Renal cortex interstitium (tissue), 15 donors: Measurements from ENCODE around the gene TNFRSF19. TPM values are rescaled to one million over a fixed set of nuclear protein-coding genes. Genes with fewer than 3 reads are reported as not detected.
"Not testable (repeated sequence)": the region's sequence is repeated elsewhere in the genome, so short reads cannot be mapped to it uniquely, and the experiment has no call there.

Experiments
- DNase-seq, 11 donors: peaks; one replicate each; pipeline ENCODE4 v3.0.0-alpha.2; 2013; ENCODE audit warnings: low read depth in 9 of 11, low spot score in 4 of 11; ENCODE audit errors: extremely low read depth in 1 of 11
- long read RNA-seq, 16 experiments: transcript quantifications; one replicate each; lab custom pipeline, GENCODE V29; 2026
- polyA plus RNA-seq, 3 donors: library from polyadenylated mRNA; unstranded; fragments of 120-200 nt; gene quantifications; one replicate each; pipeline ENCODE4 v1.2.1, GENCODE V29; 2013; ENCODE audit not compliant: insufficient read length in 3 of 3

TNFRSF19 gene
- polyA plus RNA-seq: 10 to 100 TPM; 50.6 to 60.0 (median 54.1) TPM
- long read RNA-seq, donor 1: 0 reads
- long read RNA-seq, donor 2, full-length matches to known transcripts: 5 of 5 reads
- long read RNA-seq, donor 2, partial matches to known transcripts: 0 of 5 reads
- long read RNA-seq, donor 2, other reads (novel, unspliced or antisense): 0 of 5 reads
- long read RNA-seq, donor 3, full-length matches to known transcripts: 8 of 8 reads
- long read RNA-seq, donor 3, partial matches to known transcripts: 0 of 8 reads
- long read RNA-seq, donor 3, other reads (novel, unspliced or antisense): 0 of 8 reads
- long read RNA-seq, donor 4, full-length matches to known transcripts: 7 of 60 reads
- long read RNA-seq, donor 4, partial matches to known transcripts: 47 of 60 reads
- long read RNA-seq, donor 4, other reads (novel, unspliced or antisense): 6 of 60 reads
- long read RNA-seq, donor 5: 0 reads
- long read RNA-seq, donor 6, full-length matches to known transcripts: 9 of 9 reads
- long read RNA-seq, donor 6, partial matches to known transcripts: 0 of 9 reads
- long read RNA-seq, donor 6, other reads (novel, unspliced or antisense): 0 of 9 reads
- long read RNA-seq, donor 7, full-length matches to known transcripts: 6 of 6 reads
- long read RNA-seq, donor 7, partial matches to known transcripts: 0 of 6 reads
- long read RNA-seq, donor 7, other reads (novel, unspliced or antisense): 0 of 6 reads
- long read RNA-seq, donor 8, full-length matches to known transcripts: 14 of 25 reads
- long read RNA-seq, donor 8, partial matches to known transcripts: 11 of 25 reads
- long read RNA-seq, donor 8, other reads (novel, unspliced or antisense): 0 of 25 reads
- long read RNA-seq, donor 9, full-length matches to known transcripts: 5 of 11 reads
- long read RNA-seq, donor 9, partial matches to known transcripts: 0 of 11 reads
- long read RNA-seq, donor 9, other reads (novel, unspliced or antisense): 6 of 11 reads
- long read RNA-seq, donor 10, full-length matches to known transcripts: 3 of 3 reads
- long read RNA-seq, donor 10, partial matches to known transcripts: 0 of 3 reads
- long read RNA-seq, donor 10, other reads (novel, unspliced or antisense): 0 of 3 reads
- long read RNA-seq, donor 11, full-length matches to known transcripts: 10 of 10 reads
- long read RNA-seq, donor 11, partial matches to known transcripts: 0 of 10 reads
- long read RNA-seq, donor 11, other reads (novel, unspliced or antisense): 0 of 10 reads
- long read RNA-seq, donor 12, full-length matches to known transcripts: 2 of 2 reads
- long read RNA-seq, donor 12, partial matches to known transcripts: 0 of 2 reads
- long read RNA-seq, donor 12, other reads (novel, unspliced or antisense): 0 of 2 reads
- long read RNA-seq, donor 13: 0 reads
- long read RNA-seq, donor 14, full-length matches to known transcripts: 10 of 10 reads
- long read RNA-seq, donor 14, partial matches to known transcripts: 0 of 10 reads
- long read RNA-seq, donor 14, other reads (novel, unspliced or antisense): 0 of 10 reads
- long read RNA-seq, donor 15, full-length matches to known transcripts: 3 of 3 reads
- long read RNA-seq, donor 15, partial matches to known transcripts: 0 of 3 reads
- long read RNA-seq, donor 15, other reads (novel, unspliced or antisense): 0 of 3 reads
- long read RNA-seq, donor 16, full-length matches to known transcripts: 18 of 18 reads
- long read RNA-seq, donor 16, partial matches to known transcripts: 0 of 18 reads
- long read RNA-seq, donor 16, other reads (novel, unspliced or antisense): 0 of 18 reads

GRCh38 chr13:23570099-23570920, at the start of gene TNFRSF19:
TSS of gene TNFRSF19 (plus strand) at chr13:23570412. CDS start at chr13:23590184, 19,772 bp downstream.
- DNase-seq: peak in 10 of 11 donors; percentile 53 to 86 (median 76)

DNA sequence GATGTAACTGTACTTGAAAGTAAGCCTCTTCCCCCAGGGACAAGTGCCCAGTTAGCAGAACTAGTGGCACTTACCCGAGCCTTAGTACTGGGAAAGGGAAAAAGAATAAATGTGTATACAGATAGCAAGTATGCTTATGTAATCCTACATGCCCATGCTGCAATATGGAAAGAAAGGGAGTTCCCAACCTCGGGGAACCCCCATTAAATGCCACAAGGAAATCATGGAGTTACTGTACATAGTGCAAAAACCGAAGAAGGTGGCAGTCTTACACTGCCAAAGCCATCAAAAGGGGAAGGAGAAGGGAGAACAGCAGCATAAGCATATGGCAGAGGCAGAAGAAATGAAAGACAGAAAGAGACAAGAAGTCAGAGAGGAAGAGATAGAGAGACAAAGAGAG, 40.3 kb upstream of the TNFRSF19 start:
- DNase-seq: not testable (repeated sequence)

GRCh38 chr13:23531446-23531845, 38.8 kb upstream of the TNFRSF19 start:
- no peak for DNase-seq

GRCh38 chr13:23534090-23534489, 36.1 kb upstream of the TNFRSF19 start:
- DNase-seq: no peak

- DNase-seq: no peak
These were observed 28.9 kb upstream of the TNFRSF19 start for GRCh38 chr13:23541221-23541824.

DNA sequence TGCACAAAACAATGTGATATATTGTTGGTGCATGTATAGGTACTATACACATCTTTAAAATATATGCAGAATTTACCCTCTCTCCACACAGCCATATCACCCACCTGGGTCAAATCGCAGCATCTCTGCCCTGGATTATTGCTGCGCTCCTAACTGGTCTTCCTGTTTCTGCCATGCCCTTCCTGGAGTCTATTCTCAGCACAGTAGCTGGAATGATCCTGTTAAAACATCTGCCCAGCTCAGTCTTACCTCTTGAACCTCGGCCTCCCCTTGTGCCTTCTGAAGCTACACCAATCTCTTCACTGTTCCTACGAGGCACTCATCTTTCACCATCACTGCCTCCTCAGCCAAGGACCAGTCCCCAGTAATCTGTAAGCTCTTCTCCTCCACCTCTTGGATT, 25.5 kb upstream of the TNFRSF19 start:
- DNase-seq: no peak

DNA sequence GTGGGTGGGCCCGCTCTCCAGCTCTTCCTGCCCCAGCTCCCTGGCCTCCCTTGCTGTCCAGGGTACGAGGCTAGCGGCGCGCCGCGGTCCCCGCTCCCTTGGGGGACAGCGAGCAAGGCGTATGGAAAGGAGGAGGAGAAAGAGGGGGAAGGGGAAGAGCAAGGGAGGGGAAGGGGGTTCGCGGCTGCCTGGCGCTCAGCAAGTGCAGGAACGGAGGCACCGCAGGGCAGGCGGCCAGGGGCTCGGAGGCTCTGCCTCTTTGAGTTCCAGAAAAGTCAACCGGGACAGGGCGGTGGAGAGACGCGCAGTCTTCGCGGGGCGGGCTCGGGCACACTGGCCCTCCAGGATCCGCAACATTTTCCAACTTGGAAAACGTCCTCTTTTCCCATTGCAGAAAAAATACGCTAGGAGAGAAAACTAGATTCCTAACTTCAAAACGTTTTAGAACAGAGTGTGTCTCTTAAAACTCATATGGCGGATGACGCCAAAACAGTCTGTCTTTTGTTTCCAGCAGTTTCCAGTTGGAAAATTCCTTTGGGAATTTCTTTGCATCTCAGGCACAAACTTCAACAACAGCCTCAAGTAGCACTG, 23.1 kb upstream of the TNFRSF19 start:
- peak in 2 of 11 donors; percentile 17 to 23 for DNase-seq

- no peak for DNase-seq
These were observed 20.5 kb upstream of the TNFRSF19 start for GRCh38 chr13:23549724-23550123.

DNA sequence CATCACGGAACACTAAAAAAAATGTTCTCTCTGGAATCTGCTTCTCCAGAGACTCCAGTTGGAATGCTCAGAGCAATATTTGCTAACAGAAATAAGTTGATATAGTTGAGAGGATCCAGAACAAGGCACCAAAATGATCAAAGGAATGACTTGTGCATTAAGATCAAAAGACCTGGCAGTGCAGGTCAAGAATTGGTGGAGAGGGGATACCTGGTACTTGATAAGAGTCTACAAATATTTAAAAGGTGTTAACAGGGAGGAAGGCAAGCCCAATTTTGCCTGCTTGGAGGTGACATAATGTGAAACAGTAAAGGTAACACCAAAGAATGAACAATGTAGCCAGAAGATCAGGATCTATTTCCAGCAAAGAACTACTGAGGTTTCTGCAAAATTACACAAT, 20.0 kb upstream of the TNFRSF19 start:
- DNase-seq: no peak

- DNase-seq: no peak
These were observed 18.8 kb upstream of the TNFRSF19 start for GRCh38 chr13:23551213-23552008.

DNA sequence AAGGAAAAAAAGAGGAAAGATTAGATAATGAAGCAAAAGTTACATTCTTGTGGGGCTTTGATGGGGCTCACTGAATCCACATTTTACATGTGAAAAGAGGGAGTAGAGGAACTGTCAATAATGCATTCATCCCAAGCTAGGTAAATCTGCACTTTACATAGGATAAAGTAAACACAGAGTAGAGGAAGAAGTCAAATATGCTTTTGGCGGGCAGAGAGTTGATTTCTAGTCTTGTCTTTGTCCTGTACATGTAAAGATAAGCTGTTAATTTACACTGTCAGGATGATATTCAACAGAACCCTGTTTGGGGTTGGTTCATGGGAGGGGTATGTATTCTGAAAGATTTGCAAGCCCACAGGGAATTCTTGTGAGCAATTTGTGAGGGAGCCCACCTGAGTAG, 18.0 kb upstream of the TNFRSF19 start:
- DNase-seq: no peak

DNA sequence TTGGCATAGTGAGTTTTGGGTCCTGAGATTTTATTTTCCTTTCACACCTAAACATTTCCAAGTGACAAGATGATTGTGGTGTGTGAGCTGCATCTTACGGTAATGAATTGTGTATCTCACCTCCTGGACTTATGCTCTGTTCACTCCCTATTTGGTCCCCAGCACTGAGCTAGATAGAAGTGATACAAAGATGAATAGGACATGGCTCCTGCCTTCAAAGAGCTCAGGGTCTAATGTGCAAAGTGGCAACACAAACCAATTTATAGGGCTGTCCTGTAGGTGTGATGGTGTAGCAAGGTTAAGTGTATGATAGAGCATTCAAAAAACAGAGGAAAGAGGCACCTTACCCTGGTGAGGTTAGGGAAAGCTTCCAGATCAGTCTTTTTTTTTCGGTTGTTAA, 17.6 kb upstream of the TNFRSF19 start:
- DNase-seq: no peak

DNA sequence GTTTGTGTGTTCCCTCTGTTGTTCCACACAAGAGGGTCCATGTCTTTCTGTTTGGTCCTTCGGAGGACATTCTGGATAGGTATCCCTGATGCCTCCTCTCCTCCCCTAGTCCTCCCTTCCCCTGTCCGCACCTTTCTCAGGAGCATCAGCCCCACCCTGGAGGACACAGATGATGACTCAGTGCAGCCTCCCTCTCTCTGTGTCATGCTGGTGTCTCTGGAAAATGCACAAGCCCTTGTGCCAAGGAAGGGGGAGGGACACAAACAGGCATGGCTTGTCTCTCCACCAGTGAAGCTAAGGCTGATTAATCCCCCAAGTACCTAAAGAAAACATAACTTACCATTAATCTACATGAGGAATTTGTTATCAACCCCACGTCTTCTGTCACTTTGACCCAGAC, 16.2 kb upstream of the TNFRSF19 start:
- no peak for DNase-seq

- no peak for DNase-seq
These were observed 13.2 kb upstream of the TNFRSF19 start for GRCh38 chr13:23557043-23557442.

GRCh38 chr13:23557733-23558132, 12.5 kb upstream of the TNFRSF19 start:
- DNase-seq: no peak
